Ecto neural progenitor cell (in vitro differentiated cells): ENCODE results near the gene PRICKLE2.

ENCODE experiments used
- DNase-seq: peaks from one replicate; pipeline ENCODE4 v3.0.0-alpha.2; 2018; ENCODE audit warnings: low spot score

The PRICKLE2 gene

GRCh38 chr3:64157150-64158035, 67.9 kb downstream of the PRICKLE2 start:
- DNase-seq, result no peak

- no peak for DNase-seq
Observed at GRCh38 chr3:64155328-64155727, 69.9 kb downstream of the PRICKLE2 start.

GRCh38 chr3:64152676-64153466, 72.4 kb downstream of the PRICKLE2 start:
- no peak for DNase-seq

GRCh38 chr3:64152086-64152485, 73.2 kb downstream of the PRICKLE2 start:
- DNase-seq, result no peak

- no peak for DNase-seq
Observed at GRCh38 chr3:64151342-64151871, 73.9 kb downstream of the PRICKLE2 start.

GRCh38 chr3:64150623-64151207, 74.6 kb downstream of the PRICKLE2 start:
- no peak for DNase-seq

GRCh38 chr3:64149886-64150285, 75.4 kb downstream of the PRICKLE2 start:
- DNase-seq, result no peak

- DNase-seq, result no peak
Observed at GRCh38 chr3:64148955-64149653, 76.2 kb downstream of the PRICKLE2 start.

GRCh38 chr3:64147211-64147610, 78.1 kb downstream of the PRICKLE2 start:
- no peak for DNase-seq

GRCh38 chr3:64145438-64145837, 79.8 kb downstream of the PRICKLE2 start:
- DNase-seq, result no peak

GRCh38 chr3:64144241-64144900, 80.9 kb downstream of the PRICKLE2 start:
- DNase-seq, result no peak

GRCh38 chr3:64143409-64144130, 81.7 kb downstream of the PRICKLE2 start:
- no peak for DNase-seq

- no peak for DNase-seq
Observed at GRCh38 chr3:64141476-64141875, 83.8 kb downstream of the PRICKLE2 start.

- DNase-seq, result no peak
Observed at GRCh38 chr3:64140651-64141050, 84.6 kb downstream of the PRICKLE2 start.

- no peak for DNase-seq
Observed at GRCh38 chr3:64138656-64139375, 86.5 kb downstream of the PRICKLE2 start.

- DNase-seq, result no peak
Observed at GRCh38 chr3:64138046-64138445, 87.2 kb downstream of the PRICKLE2 start.

GRCh38 chr3:64134882-64135281, 90.4 kb downstream of the PRICKLE2 start:
- DNase-seq, result no peak

- no peak for DNase-seq
Observed at GRCh38 chr3:64133987-64134386, 91.3 kb downstream of the PRICKLE2 start.

- DNase-seq, result no peak
Observed at GRCh38 chr3:64133272-64133671, 92.0 kb downstream of the PRICKLE2 start.
